PC-3 (cell line): Measurements from ENCODE around the gene MAK. TPM values are rescaled to one million over a fixed set of nuclear protein-coding genes. Genes with fewer than 3 reads are reported as not detected.
A peak's percentile ranks its signal among the peaks of the same experiment; 100 is the strongest.
"Not testable (repeated sequence)": the region's sequence is repeated elsewhere in the genome, so short reads cannot be mapped to it uniquely, and the experiment has no call there.

Experiments used
- ATAC-seq: fragments of 200-7000 bp; cut with Tn5 transposase; 2 replicates; pipeline ENCODE4 v1.9.1; 2020; ENCODE audit warnings: mild to moderate bottlenecking, moderate library complexity
- BruUV-seq: library from RNA; stranded (reverse); fragments of 400-500 nt; replicated peaks from 2 replicates; lab custom pipeline; 2021; lab: Mats Ljungman, UMichigan
- CTCF ChIA-PET: fragments of 300-600 bp; sonication (Branson Sonifier 250); formaldehyde crosslinking; loops from one replicate; lab custom pipeline; 2022; ENCODE audit warnings: antibody characterized with exemption; lab: Charles Lee
- POLR2A ChIA-PET: fragments of 300-600 bp; sonication (Branson Sonifier 250); formaldehyde crosslinking; loops from one replicate; lab custom pipeline; 2022; ENCODE audit warnings: antibody characterized with exemption; ENCODE audit not compliant: unreplicated experiment; lab: Charles Lee
- DNase-seq: peaks from one replicate; pipeline ENCODE4 v3.0.0-alpha.2; 2015
- H2AFZ ChIP-seq: fragments of 300-600 bp; sonication (generic); 2 replicates; pipeline ENCODE4 v1.6.0; 2016; ENCODE audit warnings: antibody characterized with exemption, low read length
- H3F3A ChIP-seq: fragments of 300-600 bp; sonication (generic); one replicate; pipeline ENCODE4 v1.6.0; 2017; ENCODE audit warnings: antibody characterized with exemption, low read length, control low read depth, mild to moderate bottlenecking; ENCODE audit not compliant: unreplicated experiment
- H3K27ac ChIP-seq: fragments of 300-600 bp; sonication (generic); 2 replicates; pipeline ENCODE4 v1.5.1; 2016; ENCODE audit warnings: mild to moderate bottlenecking, low read length
- H3K27me3 ChIP-seq: fragments of 300-600 bp; sonication (generic); 2 replicates; pipeline ENCODE4 v1.6.1; 2016; ENCODE audit warnings: low read length, mixed read lengths
- H3K36me3 ChIP-seq: fragments of 300-600 bp; sonication (generic); 2 replicates; pipeline ENCODE4 v1.6.1; 2016; ENCODE audit warnings: low read depth, mixed run types, low read length, mixed read lengths
- H3K4me1 ChIP-seq: fragments of 300-600 bp; sonication (generic); 2 replicates; pipeline ENCODE4 v1.5.1; 2016; ENCODE audit warnings: low read length; ENCODE audit not compliant: insufficient read depth
- H3K4me2 ChIP-seq: fragments of 300-600 bp; sonication (generic); 2 replicates; pipeline ENCODE4 v1.6.0; 2016; ENCODE audit warnings: low read length
- H3K4me3 ChIP-seq: fragments of 300-600 bp; sonication (generic); 2 replicates; pipeline ENCODE4 v1.5.1; 2016; ENCODE audit warnings: mild to moderate bottlenecking, low read length, mixed read lengths
- H3K79me2 ChIP-seq: fragments of 300-600 bp; sonication (generic); 2 replicates; pipeline ENCODE4 v1.6.1; 2017; ENCODE audit warnings: low read length, mixed read lengths
- H3K9ac ChIP-seq: fragments of 300-600 bp; sonication (generic); 2 replicates; pipeline ENCODE4 v1.6.0; 2016; ENCODE audit warnings: mild to moderate bottlenecking, low read length
- H3K9me2 ChIP-seq: fragments of 300-600 bp; sonication (generic); replicated peaks from 2 replicates; pipeline ENCODE4 v1.6.1; 2016; ENCODE audit warnings: mixed run types, low read length, mixed read lengths
- H3K9me3 ChIP-seq: fragments of 300-600 bp; sonication (generic); 2 replicates; pipeline ENCODE4 v1.6.1; 2016; ENCODE audit warnings: low read length, mixed read lengths
- H4K20me1 ChIP-seq: fragments of 300-600 bp; sonication (generic); 2 replicates; pipeline ENCODE4 v1.6.1; 2016; ENCODE audit warnings: low read length, mixed read lengths
- EZH2 ChIP-seq: fragments of 300-600 bp; sonication (generic); IDR thresholded peaks from one replicate; pipeline ENCODE4 v1.6.1; 2017; ENCODE audit warnings: antibody characterized with exemption, mild to moderate bottlenecking, low read length; ENCODE audit not compliant: unreplicated experiment
- EZH2phosphoT487 ChIP-seq: fragments of 300-600 bp; sonication (generic); IDR thresholded peaks from 2 replicates; pipeline ENCODE4 v1.6.1; 2018; ENCODE audit warnings: mild to moderate bottlenecking, antibody characterized with exemption, low read length, borderline replicate concordance
- intact Hi-C: fragments of 100-400 bp; cut with micrococcal nuclease; formaldehyde crosslinking; loops from 2 replicates; pipeline ENCODE4 v1.9.0; 2023
- total RNA-seq: library from RNA; depleted of rRNA; stranded (reverse); fragments of >200 nt; gene quantifications from 2 replicates; pipeline ENCODE4 v1.2.3, GENCODE V29; 2014
- TF ChIP-seq, protein P1 (sequence below): fragments of 300-600 bp; sonication (generic); conservative IDR thresholded peaks from 2 replicates; pipeline ENCODE4 v1.5.1; 2017; ENCODE audit warnings: antibody characterized with exemption, low read depth, mild to moderate bottlenecking, low read length

Gene MAK
- total RNA-seq, 1 experiment from 2014 or later, result 0.11 TPM

DNA sequence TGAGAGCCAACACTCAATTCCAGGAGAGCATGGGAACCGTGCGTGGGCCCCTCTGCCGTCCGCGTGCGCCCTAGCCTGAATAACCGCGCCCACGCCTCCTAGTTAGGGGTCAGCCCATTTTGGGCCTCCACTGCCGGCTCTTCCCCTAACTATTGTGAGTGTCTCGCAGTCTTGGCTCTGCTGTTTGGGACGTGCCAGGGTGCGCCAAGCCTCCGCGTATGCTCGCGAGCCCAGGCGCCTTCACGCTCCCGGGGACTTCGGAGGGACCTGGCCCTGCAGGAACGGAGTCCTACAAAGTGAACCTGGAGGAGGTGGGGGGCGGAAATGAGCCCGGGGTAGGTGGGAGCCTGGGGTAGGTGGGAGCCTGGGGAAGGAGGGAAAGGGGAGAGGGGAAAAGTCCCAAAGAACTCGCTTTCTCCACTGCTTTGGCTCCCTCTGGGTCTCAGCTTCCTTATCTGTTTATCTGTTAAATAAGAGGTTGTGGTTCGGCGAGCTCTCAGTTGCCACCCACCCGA, 44.4 kb upstream of the MAK start:
- no peak for DNase-seq
- Histone ChIP-seq H3K4me3 (no peak overlapping the region), H3K36me3 (no peaks in the 10 kb centered on the region), H2AFZ (no peak overlapping the region), H3K27me3 (peaks cover 9% of the 10 kb centered on the region; the same call in 1 of the 2 replicates), H3K9me3 (no peaks in the 10 kb centered on the region), H3K79me2 (no peaks in the 10 kb centered on the region), H3K9me2 (no peaks in the 10 kb centered on the region), H3K4me2 (no peak overlapping the region), H3K9ac (no peak overlapping the region), H3K27ac (no peak overlapping the region), H4K20me1 (no peaks in the 10 kb centered on the region), H3K4me1 (no peaks in the 10 kb centered on the region), H3F3A (no peaks in the 10 kb centered on the region)
- no TSS peak for BruUV-seq
- no peak for ATAC-seq
- intact Hi-C loops, result no loop called here
- ChIA-PET POLR2A (no interaction called here), CTCF (no interaction called here)
- TF ChIP-seq EZH2, result no peak
- TF ChIP-seq, protein P1, sequence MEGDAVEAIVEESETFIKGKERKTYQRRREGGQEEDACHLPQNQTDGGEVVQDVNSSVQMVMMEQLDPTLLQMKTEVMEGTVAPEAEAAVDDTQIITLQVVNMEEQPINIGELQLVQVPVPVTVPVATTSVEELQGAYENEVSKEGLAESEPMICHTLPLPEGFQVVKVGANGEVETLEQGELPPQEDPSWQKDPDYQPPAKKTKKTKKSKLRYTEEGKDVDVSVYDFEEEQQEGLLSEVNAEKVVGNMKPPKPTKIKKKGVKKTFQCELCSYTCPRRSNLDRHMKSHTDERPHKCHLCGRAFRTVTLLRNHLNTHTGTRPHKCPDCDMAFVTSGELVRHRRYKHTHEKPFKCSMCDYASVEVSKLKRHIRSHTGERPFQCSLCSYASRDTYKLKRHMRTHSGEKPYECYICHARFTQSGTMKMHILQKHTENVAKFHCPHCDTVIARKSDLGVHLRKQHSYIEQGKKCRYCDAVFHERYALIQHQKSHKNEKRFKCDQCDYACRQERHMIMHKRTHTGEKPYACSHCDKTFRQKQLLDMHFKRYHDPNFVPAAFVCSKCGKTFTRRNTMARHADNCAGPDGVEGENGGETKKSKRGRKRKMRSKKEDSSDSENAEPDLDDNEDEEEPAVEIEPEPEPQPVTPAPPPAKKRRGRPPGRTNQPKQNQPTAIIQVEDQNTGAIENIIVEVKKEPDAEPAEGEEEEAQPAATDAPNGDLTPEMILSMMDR, result no peak
- no peak for TF ChIP-seq EZH2phosphoT487

DNA sequence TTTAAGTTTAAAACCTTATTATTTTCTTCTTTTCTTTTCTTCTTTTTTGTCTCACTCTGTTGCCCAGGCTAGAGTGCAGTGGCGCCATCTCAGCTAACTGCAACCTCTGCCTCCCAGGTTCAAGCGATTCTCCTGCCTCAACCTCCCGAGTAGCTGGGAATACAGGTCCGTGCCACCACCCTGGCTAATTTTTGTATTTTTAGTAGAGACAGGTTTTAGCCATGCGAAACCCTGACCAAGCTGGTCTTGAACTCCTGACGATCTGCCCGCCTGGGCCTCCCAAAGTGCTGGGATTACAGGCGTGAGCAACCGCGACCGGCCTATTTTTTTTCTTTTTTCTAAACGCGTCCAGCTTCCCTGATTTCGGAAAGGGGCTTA, 43.9 kb upstream of the MAK start:
- ATAC-seq, POLR2A ChIA-PET: not testable (repeated sequence)

DNA sequence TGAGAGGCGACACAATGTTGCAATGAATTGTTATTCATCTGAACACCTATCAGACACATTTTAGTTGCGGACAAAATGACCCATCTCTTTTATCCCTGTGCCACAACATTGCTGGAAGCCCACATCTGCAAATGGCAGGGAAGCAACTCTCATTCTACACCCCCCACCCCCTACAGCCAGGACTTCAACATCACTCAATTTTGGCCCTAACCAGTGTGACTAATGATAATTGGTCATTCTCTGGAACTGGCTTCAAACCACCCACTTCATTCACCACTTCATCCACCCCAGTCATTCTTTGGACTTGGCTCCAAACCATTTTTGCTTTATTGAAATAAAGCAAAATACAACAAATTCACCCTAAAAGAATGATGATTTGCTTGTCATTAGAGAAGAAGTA, 42.0 kb upstream of the MAK start:
- H3K9me3 ChIP-seq, result no peaks in the 10 kb centered on the region
- no peak overlapping the region for H3K4me2 ChIP-seq
- no peak overlapping the region for H3K27ac ChIP-seq
- DNase-seq (peak; percentile 9), ATAC-seq (no peak)
- TF ChIP-seq EZH2phosphoT487, result no peak
- TF ChIP-seq, protein P1, result no peak
- no peak for TF ChIP-seq EZH2
- no peaks in the 10 kb centered on the region for H3K4me1 ChIP-seq
- H3K36me3 ChIP-seq, result no peaks in the 10 kb centered on the region
- ChIA-PET POLR2A (no interaction called here), CTCF (no interaction called here)
- H3K4me3 ChIP-seq, result no peak overlapping the region
- H3K79me2 ChIP-seq, result no peaks in the 10 kb centered on the region
- H3K9me2 ChIP-seq, result no peaks in the 10 kb centered on the region
- no peak overlapping the region for H3K9ac ChIP-seq
- BruUV-seq, result no TSS peak
- H3F3A ChIP-seq, result no peaks in the 10 kb centered on the region
- no peaks in the 10 kb centered on the region for H4K20me1 ChIP-seq
- H3K27me3 ChIP-seq, result peaks cover 9% of the 10 kb centered on the region; the same call in 1 of the 2 replicates
- no peak overlapping the region for H2AFZ ChIP-seq
- intact Hi-C loops, result no loop called here

More for the DNA sequence above, 43.9 kb upstream of the MAK start:
- BruUV-seq, H3K9me3 ChIP-seq, H3K9me2 ChIP-seq, H4K20me1 ChIP-seq, H3K27me3 ChIP-seq, H3K36me3 ChIP-seq, H3K4me2 ChIP-seq, H3F3A ChIP-seq, H3K4me3 ChIP-seq, intact Hi-C loops, CTCF ChIA-PET, H3K9ac ChIP-seq, H2AFZ ChIP-seq, H3K79me2 ChIP-seq, H3K4me1 ChIP-seq, H3K27ac ChIP-seq, DNase-seq: not testable (repeated sequence)
